Pons (tissue), 1 donor: Measurements from ENCODE around the gene KIAA0408.
"Not testable (repeated sequence)": the region's sequence is repeated elsewhere in the genome, so short reads cannot be mapped to it uniquely, and the experiment has no call there.

Source experiments
- DNase-seq: peaks from one replicate; pipeline ENCODE4 v3.0.0-alpha.2; 2016; ENCODE audit warnings: low spot score

KIAA0408 gene

GRCh38 chr6:127412016-127412415 is 47.2 kb downstream of the KIAA0408 start:
- DNase-seq = not testable (repeated sequence)
